Loucy (cell line): Measurements from ENCODE around the gene UBFD1.
"Not testable (repeated sequence)": the region's sequence is repeated elsewhere in the genome, so short reads cannot be mapped to it uniquely, and the experiment has no call there.

Source experiments
- EZH2phosphoT487 ChIP-seq: fragments of 200-600 bp; IDR thresholded peaks from 2 replicates; pipeline ENCODE4 v1.6.1; 2018; ENCODE audit warnings: antibody characterized with exemption, mild to moderate bottlenecking, moderate library complexity, borderline replicate concordance
- TF ChIP-seq, protein P1 (sequence below): fragments of 200-600 bp; sonication (generic); conservative IDR thresholded peaks from 2 replicates; pipeline ENCODE4 v1.5.1; 2014; ENCODE audit warnings: mild to moderate bottlenecking, antibody characterized with exemption, low read length

DNA sequence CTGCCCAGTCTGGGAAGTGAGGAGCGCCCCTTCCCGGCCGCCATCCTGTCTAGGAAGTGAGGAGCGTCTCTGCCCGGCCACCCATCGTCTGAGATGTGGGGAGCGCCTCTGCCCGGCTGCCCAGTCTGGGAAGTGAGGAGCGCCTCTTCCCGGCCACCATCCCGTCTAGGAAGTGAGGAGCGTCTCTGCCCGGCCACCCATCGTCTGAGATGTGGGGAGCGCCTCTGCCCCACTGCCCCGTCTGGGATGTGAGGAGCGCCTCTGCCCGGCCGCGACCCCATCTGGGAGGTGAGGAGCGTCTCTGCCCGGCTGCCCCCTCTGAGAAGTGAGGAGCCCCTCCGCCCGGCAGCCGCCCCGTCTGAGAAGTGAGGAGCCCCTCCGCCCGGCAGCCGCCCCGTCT is 25.7 kb downstream of the UBFD1 start:
- TF ChIP-seq EZH2phosphoT487 = not testable (repeated sequence)
- TF ChIP-seq, protein P1, sequence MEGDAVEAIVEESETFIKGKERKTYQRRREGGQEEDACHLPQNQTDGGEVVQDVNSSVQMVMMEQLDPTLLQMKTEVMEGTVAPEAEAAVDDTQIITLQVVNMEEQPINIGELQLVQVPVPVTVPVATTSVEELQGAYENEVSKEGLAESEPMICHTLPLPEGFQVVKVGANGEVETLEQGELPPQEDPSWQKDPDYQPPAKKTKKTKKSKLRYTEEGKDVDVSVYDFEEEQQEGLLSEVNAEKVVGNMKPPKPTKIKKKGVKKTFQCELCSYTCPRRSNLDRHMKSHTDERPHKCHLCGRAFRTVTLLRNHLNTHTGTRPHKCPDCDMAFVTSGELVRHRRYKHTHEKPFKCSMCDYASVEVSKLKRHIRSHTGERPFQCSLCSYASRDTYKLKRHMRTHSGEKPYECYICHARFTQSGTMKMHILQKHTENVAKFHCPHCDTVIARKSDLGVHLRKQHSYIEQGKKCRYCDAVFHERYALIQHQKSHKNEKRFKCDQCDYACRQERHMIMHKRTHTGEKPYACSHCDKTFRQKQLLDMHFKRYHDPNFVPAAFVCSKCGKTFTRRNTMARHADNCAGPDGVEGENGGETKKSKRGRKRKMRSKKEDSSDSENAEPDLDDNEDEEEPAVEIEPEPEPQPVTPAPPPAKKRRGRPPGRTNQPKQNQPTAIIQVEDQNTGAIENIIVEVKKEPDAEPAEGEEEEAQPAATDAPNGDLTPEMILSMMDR = not testable (repeated sequence)
